Measurements from ENCODE around the gene CNGA4.

DNA sequence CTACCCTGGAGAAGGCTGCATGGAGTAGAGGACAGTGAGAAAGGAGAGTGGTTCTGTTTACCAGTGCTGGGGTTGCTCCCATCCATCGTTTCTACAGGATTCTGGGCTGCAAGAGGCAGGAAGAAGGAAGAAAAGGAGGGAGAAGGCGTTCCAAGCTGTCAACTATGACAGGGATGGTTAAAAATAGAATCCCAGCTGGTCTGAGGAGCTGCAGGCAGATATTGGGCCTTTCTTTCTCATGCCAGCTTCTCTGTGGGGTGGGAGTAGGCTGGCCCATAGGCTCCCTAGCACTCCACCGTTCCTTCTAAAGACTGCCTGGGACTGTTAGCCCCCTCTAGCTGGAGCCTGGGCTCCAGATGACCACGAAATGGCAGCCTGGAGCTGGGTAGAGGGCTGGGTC lies 34.3 kb downstream of the CNGA4 start:
- TF ChIP-seq ELF1 (CRISPR knock-in tag; IDR thresholded peaks at IDR 0.05): no peak
- TF ChIP-seq ADNP (CRISPR knock-in tag; IDR thresholded peaks at IDR 0.05): no peak
- no peak for TF ChIP-seq POLR2A (IDR thresholded peaks at IDR 0.05; ENCODE audit: insufficient read depth in 1 of 2, low read depth in 2 of 2, low read length in 2 of 2)
- no peak for TF ChIP-seq DNMT3B (CRISPR knock-in tag; conservative IDR thresholded peaks at IDR 0.05)
- TF ChIP-seq, protein P1, sequence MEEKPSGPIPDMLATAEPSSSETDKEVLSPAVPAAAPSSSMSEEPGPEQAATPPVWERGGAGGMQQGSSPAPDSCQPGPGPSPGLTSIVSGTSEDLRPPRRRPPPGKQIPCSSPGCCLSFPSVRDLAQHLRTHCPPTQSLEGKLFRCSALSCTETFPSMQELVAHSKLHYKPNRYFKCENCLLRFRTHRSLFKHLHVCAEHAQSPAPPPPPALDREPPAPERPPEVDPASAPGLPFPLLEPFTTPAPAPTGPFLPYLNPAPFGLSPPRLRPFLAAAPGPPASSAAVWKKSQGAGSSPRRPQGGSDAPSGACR (CRISPR knock-in tag; IDR thresholded peaks at IDR 0.05): no peak
- no peak for TF ChIP-seq KDM2A (CRISPR knock-in tag; IDR thresholded peaks at IDR 0.05; ENCODE audit: borderline replicate concordance, low read depth)
- TF ChIP-seq MXI1 (IDR thresholded peaks at IDR 0.05; ENCODE audit: borderline replicate concordance, low read depth, low read length): no peak
- TF ChIP-seq RXRA (CRISPR knock-in tag; IDR thresholded peaks at IDR 0.05): no peak
- TF ChIP-seq, protein P2, sequence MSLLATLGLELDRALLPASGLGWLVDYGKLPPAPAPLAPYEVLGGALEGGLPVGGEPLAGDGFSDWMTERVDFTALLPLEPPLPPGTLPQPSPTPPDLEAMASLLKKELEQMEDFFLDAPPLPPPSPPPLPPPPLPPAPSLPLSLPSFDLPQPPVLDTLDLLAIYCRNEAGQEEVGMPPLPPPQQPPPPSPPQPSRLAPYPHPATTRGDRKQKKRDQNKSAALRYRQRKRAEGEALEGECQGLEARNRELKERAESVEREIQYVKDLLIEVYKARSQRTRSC (CRISPR knock-in tag; IDR thresholded peaks at IDR 0.05; ENCODE audit: low read depth): no peak
- TF ChIP-seq ZNF766 (CRISPR knock-in tag; IDR thresholded peaks at IDR 0.05; ENCODE audit: borderline replicate concordance): no peak
- TF ChIP-seq, protein P3, sequence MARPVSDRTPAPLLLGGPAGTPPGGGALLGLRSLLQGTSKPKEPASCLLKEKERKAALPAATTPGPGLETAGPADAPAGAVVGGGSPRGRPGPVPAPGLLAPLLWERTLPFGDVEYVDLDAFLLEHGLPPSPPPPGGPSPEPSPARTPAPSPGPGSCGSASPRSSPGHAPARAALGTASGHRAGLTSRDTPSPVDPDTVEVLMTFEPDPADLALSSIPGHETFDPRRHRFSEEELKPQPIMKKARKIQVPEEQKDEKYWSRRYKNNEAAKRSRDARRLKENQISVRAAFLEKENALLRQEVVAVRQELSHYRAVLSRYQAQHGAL (CRISPR knock-in tag; IDR thresholded peaks at IDR 0.05; ENCODE audit: not compliant biosample characterization): no peak
- TF ChIP-seq MXD4 (CRISPR knock-in tag; IDR thresholded peaks at IDR 0.05): no peak
- no peak for TF ChIP-seq HMG20A (CRISPR knock-in tag; IDR thresholded peaks at IDR 0.05; ENCODE audit: borderline replicate concordance)
- TF ChIP-seq NPAS2 (CRISPR knock-in tag; IDR thresholded peaks at IDR 0.05; ENCODE audit: borderline replicate concordance): no peak
